HepG2 (cell line): ENCODE measurements around the gene INHBE. TPM values are rescaled to one million over a fixed set of nuclear protein-coding genes. Genes with fewer than 3 reads are reported as not detected.

Source experiments
- ARID4A ChIP-seq: sonication (generic); formaldehyde crosslinking; IDR thresholded peaks from 2 replicates; pipeline ENCODE4 v1.5.0; 2020; ENCODE audit warnings: mild to moderate bottlenecking, missing genetic modification reagents, borderline replicate concordance
- BRF2 ChIP-seq: sonication (generic); formaldehyde crosslinking; IDR thresholded peaks from 2 replicates; pipeline ENCODE4 v1.8.1; 2022; ENCODE audit warnings: mild to moderate bottlenecking, missing genetic modification reagents
- KMT2B ChIP-seq: IDR thresholded peaks from 2 replicates; pipeline ENCODE4 v1.6.1; 2016; ENCODE audit warnings: missing genetic modification reagents, missing compliant biosample characterization
- NRL ChIP-seq: sonication (generic); formaldehyde crosslinking; IDR thresholded peaks from 2 replicates; pipeline ENCODE4 v1.5.0; 2020; ENCODE audit warnings: missing genetic modification reagents, mild to moderate bottlenecking, moderate library complexity, borderline replicate concordance
- PHF8 ChIP-seq: sonication (generic); formaldehyde crosslinking; IDR thresholded peaks from 2 replicates; pipeline ENCODE4 v1.5.0; 2020; ENCODE audit warnings: missing genetic modification reagents
- REL ChIP-seq: sonication (generic); formaldehyde crosslinking; conservative IDR thresholded peaks from 2 replicates; pipeline ENCODE4 v1.8.0; 2022; ENCODE audit warnings: mild to moderate bottlenecking, missing genetic modification reagents, moderate library complexity
- TOPORS ChIP-seq: sonication (generic); formaldehyde crosslinking; IDR thresholded peaks from 2 replicates; pipeline ENCODE4 v1.8.0; 2023; ENCODE audit warnings: mild to moderate bottlenecking, missing genetic modification reagents
- ZMYM4 ChIP-seq: sonication (generic); formaldehyde crosslinking; IDR thresholded peaks from 2 replicates; pipeline ENCODE4 v1.8.1; 2023; ENCODE audit warnings: mild to moderate bottlenecking, missing genetic modification reagents
- ZNF138 ChIP-seq: sonication (generic); formaldehyde crosslinking; IDR thresholded peaks from 2 replicates; pipeline ENCODE4 v1.5.0; 2020; ENCODE audit warnings: mild to moderate bottlenecking, low read depth, missing genetic modification reagents
- ZNF720 ChIP-seq: sonication (generic); formaldehyde crosslinking; IDR thresholded peaks from 2 replicates; pipeline ENCODE4 v1.4.0; 2020; ENCODE audit warnings: missing genetic modification reagents
- polyA plus RNA-seq, 8 experiments: library from polyadenylated mRNA; depleted of rRNA in 3 of 8; stranded (reverse) in 7 of 8; unstranded in 1 of 8; fragments of >200 nt; fragmentation: Illumina TruSeq in 4 of 8; extraction: Trizol in 4 of 8; gene quantifications; 2 replicates each; pipeline versions ENCODE4 v1.2.1 to v1.2.3, GENCODE V29; 2011 to 2016; ENCODE audit warnings: low read depth in 4 of 8, missing spikeins in 1 of 8, mixed read lengths in 1 of 8; ENCODE audit not compliant: insufficient read depth in 1 of 8
- total RNA-seq, 5 experiments: library from RNA; depleted of rRNA; stranded (reverse); fragments of >200 nt; fragmentation: Illumina TruSeq; extraction: Trizol; gene quantifications; 2 replicates each; pipeline ENCODE4 v1.2.3, GENCODE V29; 2016; ENCODE audit warnings: low read depth in 1 of 5

Gene INHBE
- total and polyA plus RNA-seq, 2 of the 13 experiments (the other 11 are each of a cell fraction or from before 2014, with no cell fraction given), result 17.0 to 32.0 TPM

GRCh38 chr12:57456145-57456700, 1.1 kb downstream of the INHBE start (continued):
- TF ChIP-seq ZMYM4 (CRISPR knock-in tag) (peak; percentile 35; the same call in 1 of the 2 replicates), PHF8 (CRISPR knock-in tag) (no peak; the same call in 1 of the 2 replicates), TOPORS (no peak), REL (no peak), BRF2 (CRISPR knock-in tag) (no peak), NRL (CRISPR knock-in tag) (0 out of 2 replicates have a peak, but pooled peaks have one; percentile 55), ZNF720 (no peak), KMT2B (CRISPR knock-in tag) (peak; percentile 49; the same call in 1 of the 2 replicates), ARID4A (CRISPR knock-in tag) (peak; percentile 44), ZNF138 (CRISPR knock-in tag) (no peak)
